NCI-H1436 (cell line): ENCODE measurements around the gene TRANK1.

Experiments
- DNase-seq: peaks from one replicate; lab custom pipeline; 2025; lab: John Stamatoyannopoulos, UW

The TRANK1 gene

DNA sequence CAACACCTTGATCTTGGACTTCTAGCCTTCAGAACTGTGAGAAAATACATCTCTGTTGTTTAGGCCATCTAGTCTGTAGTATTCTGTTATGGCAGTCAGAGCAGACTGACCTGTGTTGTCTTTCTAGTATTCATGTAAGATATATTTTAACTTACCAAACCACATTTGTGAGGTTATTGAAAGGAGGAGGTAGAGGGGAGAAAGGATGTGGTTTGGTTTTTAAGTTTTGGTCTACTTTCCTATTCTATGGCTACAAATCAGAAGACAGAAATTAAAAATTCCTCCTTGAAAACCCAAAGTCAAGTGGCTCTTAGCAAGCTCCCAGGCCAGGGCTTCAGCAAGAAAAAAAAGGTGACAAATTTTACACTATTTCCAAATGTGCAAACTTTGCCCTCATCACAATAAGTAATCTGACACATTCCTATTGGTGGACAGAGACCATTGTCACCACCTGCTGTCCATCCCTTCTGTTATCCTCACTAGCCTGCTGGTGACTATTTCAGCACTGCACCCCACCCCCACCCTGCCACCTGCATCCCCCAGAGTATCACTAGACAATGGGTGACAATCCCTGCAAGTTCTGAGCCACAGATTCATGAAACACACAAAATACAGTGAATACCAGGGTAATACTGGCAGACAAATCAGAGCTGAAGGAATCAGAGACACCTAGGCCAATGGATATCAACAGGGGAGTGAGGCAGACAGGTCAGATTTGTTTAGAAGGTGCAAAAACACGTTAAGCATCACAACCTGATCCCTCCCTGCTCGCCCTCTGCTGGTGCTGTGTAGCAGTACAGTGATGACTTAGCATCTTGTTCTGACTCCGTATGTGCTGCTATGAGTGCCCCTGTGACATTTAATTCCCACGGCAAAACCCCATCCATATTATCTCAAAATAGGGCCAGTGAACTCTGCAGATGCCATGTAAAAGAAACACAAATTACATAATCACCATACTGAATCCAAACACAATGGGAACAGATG is 101.5 kb downstream of the TRANK1 start:
- DNase-seq: no peak

- DNase-seq: no peak
Measured at GRCh38 chr3:36842275-36842674, 102.6 kb downstream of the TRANK1 start.

- no peak for DNase-seq
Measured at GRCh38 chr3:36840453-36840921, 104.4 kb downstream of the TRANK1 start.

GRCh38 chr3:36837089-36837488 is 107.8 kb downstream of the TRANK1 start:
- DNase-seq: no peak

- no peak for DNase-seq
Measured at GRCh38 chr3:36833160-36833814, 111.6 kb downstream of the TRANK1 start.

DNA sequence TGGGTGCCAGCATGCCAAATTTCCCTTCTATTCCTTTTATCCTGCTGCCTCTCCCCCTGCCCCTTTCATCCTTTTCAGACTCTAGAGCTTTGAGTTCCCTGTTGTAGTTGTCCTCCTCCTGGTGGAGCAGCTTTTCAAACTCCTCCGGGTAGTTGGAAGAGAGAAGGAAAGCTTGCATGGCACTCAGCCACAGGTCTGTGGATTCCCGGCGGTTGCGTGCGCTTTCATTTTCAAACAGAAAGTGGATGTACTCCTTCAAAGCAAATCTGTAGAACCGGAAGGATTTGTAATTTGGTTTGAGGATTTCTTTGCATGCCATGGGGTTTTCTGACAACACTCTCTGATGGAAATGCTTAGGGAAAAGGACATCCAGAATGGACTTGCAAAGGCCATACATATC is 112.4 kb downstream of the TRANK1 start:
- DNase-seq: no peak

DNA sequence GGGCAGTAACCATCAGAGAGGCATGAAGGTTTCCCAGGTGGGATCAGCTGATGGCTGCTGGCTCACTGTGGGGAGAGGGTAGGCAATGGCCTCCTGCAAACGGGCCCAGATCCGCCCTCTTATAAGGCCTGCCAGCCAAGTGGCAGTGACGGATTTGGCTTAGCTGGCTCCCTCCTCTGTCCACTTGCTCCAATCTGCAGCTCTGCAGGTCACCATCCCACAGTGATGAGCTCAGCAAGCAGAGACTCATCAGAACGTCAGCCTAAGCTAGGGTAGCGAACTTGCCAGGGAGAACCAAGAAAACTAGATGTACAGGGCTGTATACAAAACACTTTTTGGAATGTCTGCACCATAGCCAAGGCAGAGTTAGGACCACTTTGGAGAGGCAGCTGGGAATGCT is 117.7 kb downstream of the TRANK1 start:
- DNase-seq: no peak

- no peak for DNase-seq
Measured at GRCh38 chr3:36826240-36826639, 118.6 kb downstream of the TRANK1 start.

- no peak for DNase-seq
Measured at GRCh38 chr3:36824443-36824842, 120.4 kb downstream of the TRANK1 start.

GRCh38 chr3:36823806-36824205 is 121.0 kb downstream of the TRANK1 start:
- no peak for DNase-seq

DNA sequence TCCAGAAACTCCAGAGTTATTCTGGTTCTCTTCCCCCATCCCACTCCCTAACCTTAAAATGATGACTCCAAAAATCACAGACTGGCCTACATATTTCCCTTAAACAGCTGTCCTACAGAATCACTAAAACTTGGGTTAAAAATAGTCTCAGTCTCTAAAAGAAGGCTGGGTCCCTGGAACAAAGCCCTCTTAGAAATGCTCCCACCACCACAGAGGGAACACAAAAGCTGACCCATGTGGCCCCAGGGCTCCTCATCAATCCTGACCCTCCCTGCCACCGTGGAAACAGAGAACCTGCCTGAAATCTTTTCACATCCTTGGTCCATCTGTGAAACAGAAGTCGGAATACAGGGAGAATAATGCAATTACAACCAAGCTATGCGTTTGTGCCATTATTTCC is 124.8 kb downstream of the TRANK1 start:
- no peak for DNase-seq

GRCh38 chr3:36817806-36818533 is 126.9 kb downstream of the TRANK1 start:
- no peak for DNase-seq

DNA sequence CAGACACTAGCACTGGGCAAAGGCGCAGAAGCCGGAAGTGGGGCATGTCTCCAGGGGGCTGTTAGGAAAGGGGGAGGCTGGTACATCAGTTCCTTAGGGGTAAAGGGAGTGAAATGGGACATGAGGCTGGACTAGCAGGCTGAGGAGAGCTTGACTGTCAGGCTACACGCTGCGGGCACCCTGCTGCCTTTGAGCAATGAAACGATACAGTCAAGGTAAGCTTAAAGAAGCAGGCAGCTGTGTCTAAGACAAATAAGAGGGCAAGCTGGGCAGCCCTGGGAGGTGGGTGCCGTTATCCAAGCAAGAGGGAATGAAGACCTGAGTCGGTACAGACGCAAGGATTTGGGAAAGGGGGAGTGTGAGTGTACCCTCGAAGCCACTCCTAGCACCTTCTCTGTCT is 129.5 kb downstream of the TRANK1 start:
- no peak for DNase-seq

GRCh38 chr3:36814776-36815175 is 130.1 kb downstream of the TRANK1 start:
- no peak for DNase-seq

- DNase-seq: no peak
Measured at GRCh38 chr3:36814066-36814717, 130.7 kb downstream of the TRANK1 start.

GRCh38 chr3:36813305-36813704 is 131.5 kb downstream of the TRANK1 start:
- no peak for DNase-seq

DNA sequence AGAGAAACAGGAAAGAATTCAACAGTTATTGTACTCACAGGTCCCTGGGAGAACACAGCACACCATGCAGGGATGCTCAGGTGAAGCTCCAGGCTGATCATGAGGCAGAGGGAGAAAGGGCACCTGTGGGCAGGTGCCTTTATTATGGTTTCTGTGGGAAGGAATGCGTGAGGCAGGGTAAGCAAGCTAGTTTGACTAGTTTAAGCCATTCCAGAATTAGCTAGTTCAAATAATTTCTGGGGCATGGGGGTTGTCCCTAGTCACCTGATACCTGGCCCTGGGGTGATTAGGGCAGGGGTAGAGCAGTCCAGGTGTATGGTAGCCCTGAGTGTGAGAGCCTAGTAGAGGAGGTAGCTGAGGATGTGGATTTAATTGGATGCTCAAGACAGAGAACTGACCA is 132.6 kb downstream of the TRANK1 start:
- DNase-seq: no peak

- DNase-seq: no peak
Measured at GRCh38 chr3:36811768-36812167, 133.1 kb downstream of the TRANK1 start.

- DNase-seq: peak; percentile 39
Measured at GRCh38 chr3:36804295-36805055, 140.4 kb downstream of the TRANK1 start.

DNA sequence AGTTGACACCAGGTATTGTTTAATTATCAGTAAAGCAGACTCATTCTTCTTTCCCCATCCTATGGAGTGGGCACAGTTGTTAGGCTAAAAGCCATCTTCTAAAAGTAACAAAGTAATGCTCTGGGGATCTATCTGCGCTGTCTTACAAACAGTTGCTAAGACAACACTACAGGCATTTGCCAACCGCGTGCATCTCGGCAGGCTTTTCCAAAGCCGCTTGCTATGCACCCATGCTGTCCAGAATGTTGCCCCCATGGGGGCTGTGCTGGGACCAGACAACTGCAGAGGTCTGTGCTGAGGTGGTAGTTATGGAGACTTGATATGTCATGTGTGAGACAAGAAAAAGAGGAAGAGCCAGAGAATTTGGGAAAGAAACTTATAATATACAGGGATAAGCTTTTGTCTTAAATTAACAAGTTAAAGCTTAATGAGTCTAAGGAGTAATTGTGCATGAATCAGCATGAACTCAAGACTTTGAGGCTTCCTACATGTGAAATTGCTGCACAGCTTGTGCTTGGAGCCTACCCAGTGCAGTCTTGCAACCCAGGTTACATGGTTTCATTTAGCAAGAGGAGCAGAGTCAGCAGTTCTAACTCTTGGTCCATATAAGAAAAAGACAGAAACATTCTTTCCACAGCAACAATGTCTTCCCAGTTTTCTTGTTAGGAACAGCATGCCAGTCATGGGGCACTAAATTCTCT is 141.6 kb downstream of the TRANK1 start:
- DNase-seq: no peak
